HCT116 (cell line): ENCODE results near the gene ZNG1B.
"Not testable (repeated sequence)": the region's sequence is repeated elsewhere in the genome, so short reads cannot be mapped to it uniquely, and the experiment has no call there.

ENCODE experiments used
- CEBPB ChIP-seq: IDR thresholded peaks from 2 replicates; pipeline ENCODE4 v1.6.1; 2012; ENCODE audit warnings: low read depth
- CTCF ChIP-seq, 3 experiments: fragments of 200-600 bp in 1 of 3; sonication (generic) in 1 of 3; IDR thresholded peaks in 2 of 3; conservative IDR thresholded peaks in 1 of 3; 2 replicates each; pipeline ENCODE4 v1.5.1; 2012 to 2017; ENCODE audit warnings: low read depth in 2 of 3, low read length in 2 of 3, antibody characterized with exemption in 1 of 3, borderline replicate concordance in 1 of 3, control low read depth in 1 of 3, mild to moderate bottlenecking in 1 of 3, mixed read lengths in 1 of 3, mixed run types in 1 of 3, moderate library complexity in 1 of 3; ENCODE audit not compliant: insufficient read depth in 1 of 3
- EGR1 ChIP-seq: IDR thresholded peaks from 2 replicates; pipeline ENCODE4 v1.6.1; 2012; ENCODE audit warnings: low read depth
- ELF1 ChIP-seq: IDR thresholded peaks from 2 replicates; pipeline ENCODE4 v1.6.1; 2012; ENCODE audit warnings: low read depth, borderline replicate concordance
- EZH2 ChIP-seq: fragments of 200-600 bp; sonication (generic); IDR thresholded peaks from 2 replicates; pipeline ENCODE4 v1.6.1; 2017; ENCODE audit warnings: antibody characterized with exemption, mixed run types
- EZH2phosphoT487 ChIP-seq: fragments of 200-600 bp; IDR thresholded peaks from 2 replicates; pipeline ENCODE4 v1.6.1; 2018; ENCODE audit warnings: antibody characterized with exemption, borderline replicate concordance
- POLR2A ChIP-seq: IDR thresholded peaks from 2 replicates; pipeline ENCODE4 v1.7.0; 2011; ENCODE audit warnings: borderline replicate concordance; ENCODE audit not compliant: insufficient read depth, insufficient read length; ENCODE audit errors: extremely low read depth
- POLR2AphosphoS5 ChIP-seq: IDR thresholded peaks from 2 replicates; pipeline ENCODE4 v1.6.1; 2011; ENCODE audit warnings: mild to moderate bottlenecking, low read depth, low read length, moderate library complexity
- SIN3A ChIP-seq: IDR thresholded peaks from 2 replicates; pipeline ENCODE4 v1.6.1; 2012; ENCODE audit warnings: low read depth
- SP1 ChIP-seq: IDR thresholded peaks from 2 replicates; pipeline ENCODE4 v1.6.1; 2012; ENCODE audit warnings: low read depth
- TCF7L2 ChIP-seq: IDR thresholded peaks from 2 replicates; pipeline ENCODE4 v1.7.0; 2011; ENCODE audit warnings: borderline replicate concordance, inconsistent platforms; ENCODE audit not compliant: insufficient read depth, insufficient read length; ENCODE audit errors: extremely low read depth
- YY1 ChIP-seq: IDR thresholded peaks from 2 replicates; pipeline ENCODE4 v1.6.1; 2011; ENCODE audit warnings: low read length, low read depth, moderate library complexity, mild to moderate bottlenecking; ENCODE audit not compliant: insufficient replicate concordance; ENCODE audit errors: extremely low read depth
- ZFX ChIP-seq: fragments of 450-650 bp; IDR thresholded peaks from 2 replicates; pipeline ENCODE4 v1.6.1; 2017
- ZNF274 ChIP-seq: fragments of 200-500 bp; sonication (Bioruptor generic); IDR thresholded peaks from 2 replicates; pipeline ENCODE4 v1.6.1; 2014; ENCODE audit warnings: mild to moderate bottlenecking, low read depth, low read length, inconsistent platforms

GRCh38 chr2:113498365-113498764 is 60.9 kb downstream of the ZNG1B start, which contains the start of gene FOXD4L1:
- not testable (repeated sequence) for TF ChIP-seq CTCF (IDR thresholded peaks at IDR 0.05 in 2 of 3, conservative IDR thresholded peaks at IDR 0.05 in 1 of 3; ENCODE audit: borderline replicate concordance in 1 of 3, insufficient read depth in 1 of 3, low read depth in 2 of 3, low read length in 2 of 3); ZFX; POLR2A; POLR2AphosphoS5; ZNF274; SP1; ELF1; EZH2; SIN3A; EGR1; TCF7L2; CEBPB; YY1; EZH2phosphoT487
